Measurements from ENCODE around the gene NR2C2. TPM values are rescaled to one million over a fixed set of nuclear protein-coding genes. Genes with fewer than 3 reads are reported as not detected.

The NR2C2 gene
- total and polyA plus RNA-seq, 12 donors: 6.4 to 42.2 (median 26.6) TPM

DNA sequence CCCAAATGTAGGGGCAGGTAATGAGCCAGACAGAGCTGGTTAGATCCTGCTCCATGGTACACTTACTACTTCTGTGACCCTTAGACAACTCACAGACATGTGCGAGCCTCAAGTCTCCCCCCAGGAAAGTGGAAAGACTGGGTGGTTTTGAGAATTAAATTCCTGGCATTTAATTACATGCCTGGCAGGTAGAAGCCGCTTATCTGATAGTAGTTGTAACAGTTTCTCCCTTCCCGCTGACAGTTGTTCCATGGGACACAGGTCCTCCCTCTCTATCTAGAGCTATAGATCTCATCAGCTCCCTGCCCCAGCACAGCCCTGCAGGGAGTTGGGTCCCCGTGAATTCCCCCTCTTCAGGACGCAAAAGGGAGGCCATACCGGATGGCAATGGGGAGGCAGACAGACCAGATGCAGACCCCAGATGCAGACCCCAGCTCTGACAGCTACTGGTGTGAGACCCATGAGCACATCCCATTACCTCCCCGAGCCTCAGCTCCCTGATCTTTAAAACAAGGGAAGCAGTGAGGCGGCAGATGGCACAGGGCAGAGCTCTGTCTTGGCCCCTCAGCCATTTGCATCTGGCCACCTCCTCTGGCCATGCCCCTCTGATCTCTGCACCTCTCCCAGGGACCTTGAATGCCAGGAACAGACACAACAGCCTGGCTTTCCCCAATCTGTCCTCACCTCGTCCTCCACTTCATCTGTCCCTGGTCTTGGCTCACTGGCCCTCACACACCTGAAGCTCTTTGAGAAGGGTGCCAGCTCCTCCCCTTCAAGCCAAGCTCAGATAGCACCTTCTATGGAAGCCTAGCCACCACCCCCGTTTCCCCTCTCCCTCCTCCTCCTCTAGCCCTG lies 34.1 kb upstream of the NR2C2 start:
- Histone ChIP-seq H3K27me3 (no peaks in the 10 kb centered on the region), H3K9me3 (replicated peaks in 1 of 3) (no peaks in the 10 kb centered on the region), H3K27ac (no peak overlapping the region), H3K4me1 (replicated peaks in 1 of 2) (no peaks in the 10 kb centered on the region), H3K4me3 (no peak overlapping the region), H3K36me3 (replicated peaks in 1 of 2) (no peaks in the 10 kb centered on the region)
- 64 to 83% (median 72%) methylated on average over 6 to 10 of the region's 10 CpGs for WGBS, 4 donors
- TF ChIP-seq, protein P1, sequence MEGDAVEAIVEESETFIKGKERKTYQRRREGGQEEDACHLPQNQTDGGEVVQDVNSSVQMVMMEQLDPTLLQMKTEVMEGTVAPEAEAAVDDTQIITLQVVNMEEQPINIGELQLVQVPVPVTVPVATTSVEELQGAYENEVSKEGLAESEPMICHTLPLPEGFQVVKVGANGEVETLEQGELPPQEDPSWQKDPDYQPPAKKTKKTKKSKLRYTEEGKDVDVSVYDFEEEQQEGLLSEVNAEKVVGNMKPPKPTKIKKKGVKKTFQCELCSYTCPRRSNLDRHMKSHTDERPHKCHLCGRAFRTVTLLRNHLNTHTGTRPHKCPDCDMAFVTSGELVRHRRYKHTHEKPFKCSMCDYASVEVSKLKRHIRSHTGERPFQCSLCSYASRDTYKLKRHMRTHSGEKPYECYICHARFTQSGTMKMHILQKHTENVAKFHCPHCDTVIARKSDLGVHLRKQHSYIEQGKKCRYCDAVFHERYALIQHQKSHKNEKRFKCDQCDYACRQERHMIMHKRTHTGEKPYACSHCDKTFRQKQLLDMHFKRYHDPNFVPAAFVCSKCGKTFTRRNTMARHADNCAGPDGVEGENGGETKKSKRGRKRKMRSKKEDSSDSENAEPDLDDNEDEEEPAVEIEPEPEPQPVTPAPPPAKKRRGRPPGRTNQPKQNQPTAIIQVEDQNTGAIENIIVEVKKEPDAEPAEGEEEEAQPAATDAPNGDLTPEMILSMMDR (IDR thresholded peaks at IDR 0.05): no peak
- TF ChIP-seq POLR2A (IDR thresholded peaks at IDR 0.05): no peak
- peak in 1 of 7 donors; percentile 39 for DNase-seq
- intact Hi-C loops (cut with DNase I): loop anchor here in 1 of 2 donors (5.0 kb wide), 1 partner anchor 231 kb away; no protein-coding TSS in a partner anchor

DNA sequence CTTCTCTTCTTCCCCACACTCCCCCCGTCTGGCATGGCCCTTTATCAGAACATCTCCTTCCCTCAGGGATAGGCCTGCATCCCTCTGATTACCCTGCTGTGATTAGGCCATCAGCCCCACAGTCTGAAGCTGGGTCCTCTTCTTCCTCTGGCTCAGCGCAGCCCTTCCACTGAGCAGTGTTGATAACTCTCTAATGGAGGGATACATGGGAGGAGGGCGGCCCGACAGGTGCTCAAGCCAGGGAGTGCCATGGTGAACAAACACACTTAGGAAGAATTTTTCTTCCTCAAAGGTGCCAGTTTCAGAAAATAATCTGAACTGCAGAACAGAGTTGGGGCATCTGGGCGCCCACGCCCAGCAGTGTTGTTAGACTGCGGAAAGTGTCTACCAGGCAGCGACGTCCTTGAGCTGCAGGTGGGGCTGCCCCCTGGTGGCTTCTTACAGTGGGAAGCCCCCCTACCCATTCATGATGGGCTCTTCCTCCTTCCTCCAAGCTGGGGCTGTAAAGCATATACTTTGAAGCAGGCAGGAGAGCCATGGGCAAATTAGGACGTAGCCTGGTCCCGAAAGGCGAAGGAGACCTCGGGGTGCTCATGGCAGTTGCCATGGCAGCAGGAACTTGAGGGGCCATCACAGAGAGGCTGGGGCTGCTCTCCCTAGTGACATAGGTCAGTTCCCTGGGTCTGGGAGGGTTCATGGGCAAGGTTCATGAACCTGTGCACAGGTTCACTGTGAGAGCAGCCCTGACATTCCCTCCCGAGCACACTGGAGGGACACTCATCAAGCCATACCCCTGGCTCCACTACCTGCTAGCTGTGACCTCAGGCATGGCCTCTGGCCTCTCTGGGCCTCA lies 33.2 kb upstream of the NR2C2 start:
- 76 to 84% (median 82%) methylated on average over 9 to 14 of the region's 14 CpGs for WGBS, 4 donors
- Histone ChIP-seq H3K27ac (no peak overlapping the region), H3K4me1 (replicated peaks in 1 of 2) (no peaks in the 10 kb centered on the region), H3K9me3 (replicated peaks in 1 of 3) (no peaks in the 10 kb centered on the region), H3K4me3 (no peak overlapping the region), H3K36me3 (replicated peaks in 1 of 2) (no peaks in the 10 kb centered on the region), H3K27me3 (no peaks in the 10 kb centered on the region)
- peak in 1 of 7 donors; percentile 50 for DNase-seq
- intact Hi-C loops (cut with DNase I): loop anchor here in 1 of 2 donors (5.0 kb wide), 1 partner anchor 232 kb away; no protein-coding TSS in a partner anchor
- no peak for TF ChIP-seq POLR2A (IDR thresholded peaks at IDR 0.05)
- TF ChIP-seq, protein P1 (IDR thresholded peaks at IDR 0.05): no peak

DNA sequence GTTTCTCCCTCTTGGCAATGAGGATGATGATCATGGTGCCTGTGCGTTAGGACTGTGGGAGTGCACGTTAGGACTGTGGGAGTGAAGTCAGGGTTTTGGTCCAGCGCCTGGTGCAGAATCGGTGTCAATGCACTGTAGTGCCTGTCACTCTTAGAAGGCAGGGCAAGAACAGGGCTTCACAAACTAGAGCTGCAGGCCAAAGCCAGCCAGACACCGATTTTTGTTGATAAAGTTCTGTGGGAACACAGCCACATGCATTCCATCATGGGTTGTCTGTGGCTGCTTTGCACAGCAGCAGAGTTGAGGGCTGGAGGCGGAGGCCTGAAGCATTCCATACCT lies 32.6 kb upstream of the NR2C2 start:
- peak in 1 of 7 donors; percentile 39 for DNase-seq
- H3K4me1 ChIP-seq (replicated peaks in 1 of 2): no peaks in the 10 kb centered on the region
- no peaks in the 10 kb centered on the region for H3K27me3 ChIP-seq
- H3K27ac ChIP-seq: no peak overlapping the region
- 67 to 84% (median 69%) methylated on average over 5 to 6 of the region's 6 CpGs for WGBS, 4 donors
- no peaks in the 10 kb centered on the region for H3K9me3 ChIP-seq (replicated peaks in 1 of 3)
- intact Hi-C loops (cut with DNase I): loop anchor here in 1 of 2 donors (5.0 kb wide), 1 partner anchor 232 kb away; no protein-coding TSS in a partner anchor
- H3K4me3 ChIP-seq: no peak overlapping the region
- TF ChIP-seq, protein P1 (IDR thresholded peaks at IDR 0.05): no peak
- TF ChIP-seq POLR2A (IDR thresholded peaks at IDR 0.05): no peak
- no peaks in the 10 kb centered on the region for H3K36me3 ChIP-seq (replicated peaks in 1 of 2)

DNA sequence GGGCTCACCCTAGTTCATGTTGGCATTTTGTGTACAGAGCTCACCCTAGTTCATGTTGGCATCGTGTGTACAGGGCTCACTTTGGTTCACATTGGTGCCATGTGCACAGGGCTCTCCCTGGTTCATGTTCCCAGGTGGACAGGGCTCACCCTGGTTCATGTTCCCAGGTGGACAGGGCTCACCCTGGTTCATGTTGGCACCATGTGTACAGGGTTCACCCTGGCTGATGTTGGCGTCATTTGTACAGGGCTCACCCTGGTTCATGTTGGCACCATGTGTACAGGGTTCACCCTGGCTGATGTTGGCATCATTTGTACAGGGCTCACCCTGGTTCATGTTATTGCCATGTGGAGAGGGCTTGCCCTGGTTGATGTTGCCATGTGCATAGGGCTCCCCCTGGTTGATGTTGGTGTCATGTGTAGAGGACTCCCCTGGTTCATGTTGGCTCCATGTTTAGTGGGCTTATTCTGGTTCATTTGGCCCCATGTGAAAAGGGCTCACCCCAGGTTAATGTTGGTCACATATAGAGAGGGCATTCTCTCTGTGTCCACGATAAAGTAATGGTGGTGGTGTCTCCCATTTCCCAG lies 31.7 kb upstream of the NR2C2 start:
- Histone ChIP-seq H3K9me3 (replicated peaks in 1 of 3) (no peaks in the 10 kb centered on the region), H3K4me3 (no peak overlapping the region), H3K27me3 (no peaks in the 10 kb centered on the region), H3K27ac (no peak overlapping the region), H3K4me1 (replicated peaks in 1 of 2) (peaks cover 0 to under 1% of the 10 kb centered on the region in 2 donors), H3K36me3 (replicated peaks in 1 of 2) (no peaks in the 10 kb centered on the region)
- TF ChIP-seq, protein P1 (IDR thresholded peaks at IDR 0.05): no peak
- no peak for TF ChIP-seq POLR2A (IDR thresholded peaks at IDR 0.05)
- intact Hi-C loops (cut with DNase I): no loop called here
- DNase-seq: peak in 1 of 7 donors; percentile 51
- WGBS, 4 donors: 6 to 81% (median 81%) methylated on average over 2 to 3 of the region's 3 CpGs
